NOMO-1 treated with dmso at 0.1 percent for 144 hours (cell line): ENCODE data around the gene IL15.
"Not testable (repeated sequence)": the region's sequence is repeated elsewhere in the genome, so short reads cannot be mapped to it uniquely, and the experiment has no call there.

Source experiments
- DNase-seq: peaks from one replicate; lab custom pipeline; 2025; ENCODE audit not compliant: unreplicated experiment; lab: John Stamatoyannopoulos, UW

IL15 gene

GRCh38 chr4:141692081-141692480, 55.7 kb downstream of the IL15 start:
- DNase-seq = no peak

- no peak for DNase-seq
These were observed 60.7 kb downstream of the IL15 start for GRCh38 chr4:141697116-141697515.

GRCh38 chr4:141702472-141703182, 66.2 kb downstream of the IL15 start:
- no peak for DNase-seq

- no peak for DNase-seq
These were observed 67.1 kb downstream of the IL15 start for GRCh38 chr4:141703497-141703896.

GRCh38 chr4:141705048-141705746, 68.8 kb downstream of the IL15 start:
- no peak for DNase-seq

- no peak for DNase-seq
These were observed 69.5 kb downstream of the IL15 start for GRCh38 chr4:141705747-141706377.

GRCh38 chr4:141706445-141706844, 70.1 kb downstream of the IL15 start:
- DNase-seq = no peak

GRCh38 chr4:141711211-141711610, 74.8 kb downstream of the IL15 start:
- DNase-seq = no peak

- no peak for DNase-seq
These were observed 76.8 kb downstream of the IL15 start for GRCh38 chr4:141713185-141713584.

- no peak for DNase-seq
These were observed 77.5 kb downstream of the IL15 start for GRCh38 chr4:141713771-141714445.

- DNase-seq = no peak
These were observed 83.2 kb downstream of the IL15 start for GRCh38 chr4:141719585-141719984.

- DNase-seq = no peak
These were observed 84.8 kb downstream of the IL15 start for GRCh38 chr4:141721174-141721573.

GRCh38 chr4:141724646-141725045, 88.3 kb downstream of the IL15 start:
- DNase-seq = no peak

GRCh38 chr4:141727420-141727819, 91.0 kb downstream of the IL15 start:
- no peak for DNase-seq

GRCh38 chr4:141730805-141731204, 94.4 kb downstream of the IL15 start:
- DNase-seq = no peak

GRCh38 chr4:141731481-141731880, 95.1 kb downstream of the IL15 start:
- DNase-seq = no peak

- no peak for DNase-seq
These were observed 103.3 kb downstream of the IL15 start for GRCh38 chr4:141739636-141740035.

GRCh38 chr4:141746026-141746425, 109.6 kb downstream of the IL15 start:
- DNase-seq = no peak

- DNase-seq = not testable (repeated sequence)
These were observed 115.4 kb downstream of the IL15 start for GRCh38 chr4:141751806-141752205.

- no peak for DNase-seq
These were observed 120.9 kb downstream of the IL15 start for GRCh38 chr4:141757287-141757686.

GRCh38 chr4:141759796-141760425, 123.5 kb downstream of the IL15 start:
- DNase-seq = no peak
